GM12878 (cell line): ENCODE results near the gene C16orf95. TPM values are rescaled to one million over a fixed set of nuclear protein-coding genes. Genes with fewer than 3 reads are reported as not detected.

Source experiments
- ATAC-seq: fragments of 200-7000 bp; cut with Tn5 transposase; 3 replicates; pipeline ENCODE4 v1.9.1; 2020; ENCODE audit warnings: mild to moderate bottlenecking, moderate library complexity
- BruUV-seq: library from RNA; stranded (reverse); fragments of 400-500 nt; replicated peaks from 2 replicates; lab custom pipeline; 2021; lab: Mats Ljungman, UMichigan
- CTCF ChIA-PET: fragments of 300-600 bp; sonication (Branson Sonifier 250); formaldehyde crosslinking; extraction: SDS; loops from one replicate; lab custom pipeline; 2021; ENCODE audit warnings: inconsistent platforms; lab: Yijun Ruan, JAX
- POLR2A ChIA-PET: fragments of 350-600 bp; formaldehyde crosslinking; extraction: SDS; loops from one replicate; lab custom pipeline; 2021; ENCODE audit warnings: inconsistent platforms; lab: Charles Lee
- RAD21 ChIA-PET: fragments of 300-600 bp; sonication (Branson Sonifier 250); formaldehyde crosslinking; loops from one replicate; lab custom pipeline; 2023; ENCODE audit warnings: antibody characterized with exemption; ENCODE audit not compliant: unreplicated experiment; lab: Charles Lee
- SMC1A ChIA-PET: fragments of 300-600 bp; sonication (Branson Sonifier 250); formaldehyde crosslinking; loops from one replicate; lab custom pipeline; 2023; ENCODE audit not compliant: unreplicated experiment, uncharacterized antibody; lab: Charles Lee
- DNase-seq: peaks from one replicate; pipeline ENCODE4 v3.0.0-alpha.2; 2011; ENCODE audit warnings: low read depth, low spot score
- FAIRE-seq: peaks from 3 replicates; lab custom pipeline; 2011; peaks lifted over from hg19 to GRCh38; lab: Jason Lieb, UNC
- H2AFZ ChIP-seq: 2 replicates; pipeline ENCODE4 v1.6.0; 2011; ENCODE audit warnings: low read depth, low read length, control low read depth; ENCODE audit not compliant: control insufficient read depth
- H3K27ac ChIP-seq: 2 replicates; pipeline ENCODE4 v1.5.1; 2011; ENCODE audit warnings: control low read depth; ENCODE audit not compliant: control insufficient read depth, insufficient read depth
- H3K27me3 ChIP-seq, 2 experiments: replicated peaks in 1 of 2; 2 replicates each; pipeline versions ENCODE4 v1.6.0 to v1.6.1; 2011; ENCODE audit warnings: low read length in 1 of 2; ENCODE audit not compliant: control insufficient read depth in 2 of 2, insufficient read depth in 2 of 2
- H3K36me3 ChIP-seq, 2 experiments: 2 replicates each; pipeline ENCODE4 v1.5.1; 2011; ENCODE audit warnings: low read length in 1 of 2; ENCODE audit not compliant: control insufficient read depth in 2 of 2, insufficient read depth in 2 of 2
- H3K4me1 ChIP-seq: 2 replicates; pipeline ENCODE4 v1.6.1; 2011; ENCODE audit warnings: mild to moderate bottlenecking, low read length, moderate library complexity, mixed read lengths; ENCODE audit not compliant: control insufficient read depth, insufficient read depth
- H3K4me2 ChIP-seq: 2 replicates; pipeline ENCODE4 v1.6.0; 2011; ENCODE audit warnings: control low read depth; ENCODE audit not compliant: control insufficient read depth, insufficient read depth
- H3K4me3 ChIP-seq: fragments of 200-600 bp; sonication (generic); 2 replicates; pipeline ENCODE4 v1.5.1; 2016
- H3K79me2 ChIP-seq: 2 replicates; pipeline ENCODE4 v1.6.0; 2011; ENCODE audit warnings: low read length; ENCODE audit not compliant: control insufficient read depth, insufficient read depth
- H3K9ac ChIP-seq: 2 replicates; pipeline ENCODE4 v1.8.0; 2011; ENCODE audit warnings: low read length, control low read depth, mixed read lengths; ENCODE audit not compliant: control insufficient read depth, insufficient read depth
- H3K9me3 ChIP-seq: replicated peaks from 3 replicates; pipeline ENCODE4 v1.5.1; 2011; ENCODE audit warnings: mild to moderate bottlenecking, low read length; ENCODE audit not compliant: control insufficient read depth, insufficient read depth
- H4K20me1 ChIP-seq: 2 replicates; pipeline ENCODE4 v1.6.0; 2011; ENCODE audit not compliant: control insufficient read depth, insufficient read depth
- KAT2A ChIP-seq: conservative IDR thresholded peaks from 2 replicates; pipeline ENCODE4 v1.6.1; 2011; ENCODE audit warnings: low read depth, low read length; ENCODE audit not compliant: control insufficient read depth
- NFYB ChIP-seq: IDR thresholded peaks from 2 replicates; pipeline ENCODE4 v1.6.1; 2011; ENCODE audit warnings: low read depth, mild to moderate bottlenecking, low read length, improper control_type of control experiment, moderate library complexity; ENCODE audit not compliant: insufficient read depth
- POLR2AphosphoS2 ChIP-seq: IDR thresholded peaks from 2 replicates; pipeline ENCODE4 v1.6.1; 2011; ENCODE audit warnings: low read depth, mild to moderate bottlenecking, low read length, improper control_type of control experiment, moderate library complexity
- RAD51 ChIP-seq: fragments of 450-650 bp; IDR thresholded peaks from 2 replicates; pipeline ENCODE4 v1.6.1; 2016; ENCODE audit warnings: moderate library complexity, mild to moderate bottlenecking, inconsistent platforms
- SMAD1 ChIP-seq: fragments of 450-650 bp; IDR thresholded peaks from 2 replicates; pipeline ENCODE4 v1.6.1; 2018; ENCODE audit warnings: mild to moderate bottlenecking, low read depth; ENCODE audit not compliant: partially characterized antibody
- SP1 ChIP-seq: IDR thresholded peaks from one replicate; pipeline ENCODE4 v1.6.1; 2011; ENCODE audit warnings: low read depth, low read length
- SREBF1 ChIP-seq: IDR thresholded peaks from 2 replicates; pipeline ENCODE4 v1.6.1; 2012; ENCODE audit warnings: mild to moderate bottlenecking, low read length
- STAT3 ChIP-seq: IDR thresholded peaks from 2 replicates; pipeline ENCODE4 v1.6.1; 2011; ENCODE audit warnings: low read depth, low read length, improper control_type of control experiment
- YBX1 ChIP-seq: fragments of 450-650 bp; IDR thresholded peaks from 2 replicates; pipeline ENCODE4 v1.6.1; 2016; ENCODE audit warnings: antibody characterized with exemption
- ZNF217 ChIP-seq: fragments of 450-650 bp; IDR thresholded peaks from 2 replicates; pipeline ENCODE4 v1.6.1; 2017; ENCODE audit warnings: antibody characterized with exemption, mild to moderate bottlenecking
- WGBS: methylation state at CpG from one replicate; pipeline ENCODE4 v1.1.6; 2016; ENCODE audit warnings: low lambda C conversion rate; ENCODE audit not compliant: insufficient replicate concordance, insufficient coverage; ENCODE audit errors: missing lambda C conversion rate; 5-methylcytosine and 5-hydroxymethylcytosine counted together
- in situ Hi-C: fragments of 300-500 bp; cut with MboI; formaldehyde crosslinking; loops from 9 replicates; pipeline ENCODE4 v1.14.3; 2018; ENCODE audit warnings: mixed read lengths
- intact Hi-C: fragments of 100-400 bp; cut with micrococcal nuclease; formaldehyde crosslinking; loops from one replicate; pipeline ENCODE4 v1.14.2; 2022; ENCODE audit not compliant: unreplicated experiment
- polyA plus RNA-seq, 11 experiments: library from polyadenylated mRNA; depleted of rRNA in 4 of 11; unstranded in 6 of 11; stranded (reverse) in 5 of 11; fragments of >200 nt; fragmentation: Nextera tagmentation in 4 of 11; fragmentation: Illumina TruSeq in 1 of 11; extraction: Ambion mirVana in 4 of 11; extraction: Trizol in 1 of 11; gene quantifications; 1 replicate in 1 of 11; 2 replicates in 10 of 11; pipeline versions ENCODE4 v1.2.1 to v1.2.3, GENCODE V29; 2011 to 2016; ENCODE audit warnings: inconsistent platforms in 2 of 11, missing spikeins in 2 of 11, low read depth in 1 of 11
- total RNA-seq, 4 experiments: library from RNA; depleted of rRNA in 3 of 4; stranded (reverse); fragments of >200 nt in 3 of 4; fragmentation: Illumina TruSeq in 1 of 4; extraction: Trizol in 1 of 4; gene quantifications; 2 replicates each; pipeline versions ENCODE4 v1.2.1 to v1.2.3, GENCODE V29; 2013 to 2021
- TF ChIP-seq, protein P1 (sequence below): IDR thresholded peaks from 2 replicates; pipeline ENCODE4 v1.6.1; 2011; ENCODE audit warnings: borderline replicate concordance, low read depth, mild to moderate bottlenecking, moderate library complexity, mixed read lengths, low read length; ENCODE audit not compliant: insufficient read depth; ENCODE audit errors: extremely low read length
- TF ChIP-seq, protein P2 (sequence below): fragments of 450-650 bp; IDR thresholded peaks from 2 replicates; pipeline ENCODE4 v1.6.1; 2017; ENCODE audit warnings: mild to moderate bottlenecking
- TF ChIP-seq, protein P3 (sequence below): fragments of 450-650 bp; IDR thresholded peaks from 2 replicates; pipeline ENCODE4 v1.6.1; 2017; ENCODE audit warnings: mild to moderate bottlenecking, moderate library complexity
- TF ChIP-seq, protein P4 (sequence below): IDR thresholded peaks from 2 replicates; pipeline ENCODE4 v1.6.1; 2012; ENCODE audit warnings: low read depth, low read length, improper control_type of control experiment

Gene C16orf95
- total and polyA plus RNA-seq, 10 of the 15 experiments (the other 5 are each of a cell fraction or from before 2014, with no cell fraction given), result 0.90 to 22.7 (median 6.0) TPM

DNA sequence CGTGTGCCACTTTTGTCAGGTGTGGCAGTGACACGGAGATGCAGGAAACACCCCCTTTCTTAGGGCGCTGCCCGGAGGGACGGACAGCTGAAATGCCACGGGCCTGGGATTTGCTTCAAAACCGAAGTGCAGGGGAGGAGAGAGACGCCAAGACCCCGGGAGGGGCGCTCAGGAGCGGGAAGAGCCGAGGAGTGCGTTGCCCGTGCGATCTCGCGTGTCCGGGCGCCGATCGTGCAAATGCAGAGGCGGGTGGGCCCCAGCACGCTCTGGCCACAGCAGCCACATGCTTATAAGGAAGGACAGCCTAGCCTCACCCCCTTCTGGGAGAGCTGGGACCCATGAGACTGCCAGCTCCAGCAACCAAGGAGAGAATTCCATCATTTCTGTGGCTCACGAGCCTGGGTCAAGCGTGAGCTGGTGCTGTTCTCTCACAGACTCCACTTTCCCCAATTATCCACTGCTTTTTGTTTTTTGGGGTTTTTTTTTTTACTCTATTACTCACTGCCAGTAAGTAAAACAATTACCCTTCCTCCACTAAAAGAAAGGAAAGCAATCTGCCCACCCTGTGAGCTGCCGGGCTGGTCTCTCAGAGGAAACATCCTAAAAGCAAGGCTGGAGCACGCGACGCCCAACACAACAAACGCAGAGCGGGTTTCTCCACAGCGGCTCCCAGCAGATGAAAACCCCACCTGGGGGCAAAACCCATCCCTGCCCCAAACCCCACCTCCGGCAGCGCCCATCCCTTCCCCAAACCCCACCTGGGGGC, 27.2 kb upstream of the C16orf95 start:
- Histone ChIP-seq H3K36me3 (peaks cover 2 to 11% of the 10 kb centered on the region in 2 experiments; a peak in 3 of 4 replicates), H3K4me1 (no peaks in the 10 kb centered on the region), H2AFZ (no peak overlapping the region), H4K20me1 (no peaks in the 10 kb centered on the region), H3K27me3 (no peaks in the 10 kb centered on the region), H3K27ac (no peak overlapping the region), H3K79me2 (no peaks in the 10 kb centered on the region), H3K4me2 (no peak overlapping the region), H3K4me3 (no peak overlapping the region), H3K9me3 (no peaks in the 10 kb centered on the region), H3K9ac (no peak overlapping the region)
- ChIA-PET SMC1A (no interaction called here), RAD21 (no interaction called here), CTCF (interaction anchor here (0.6 kb wide), 1 partner anchor 18 kb away, joined by 3 read pairs; no protein-coding TSS in a partner anchor), POLR2A (no interaction called here)
- no TSS peak for BruUV-seq
- 97% methylated on average over 32 of the region's 34 CpGs for WGBS
- intact Hi-C loops, result no loop called here
- FAIRE-seq (no peak), DNase-seq (no peak), ATAC-seq (no peak)
- in situ Hi-C loops, result no loop called here
- TF ChIP-seq STAT3 (no peak), SP1 (no peak), POLR2AphosphoS2 (no peak), SREBF1 (no peak), KAT2A (no peak), SMAD1 (no peak), YBX1 (no peak), ZNF217 (no peak), RAD51 (no peak), NFYB (no peak)
- TF ChIP-seq, protein P1, sequence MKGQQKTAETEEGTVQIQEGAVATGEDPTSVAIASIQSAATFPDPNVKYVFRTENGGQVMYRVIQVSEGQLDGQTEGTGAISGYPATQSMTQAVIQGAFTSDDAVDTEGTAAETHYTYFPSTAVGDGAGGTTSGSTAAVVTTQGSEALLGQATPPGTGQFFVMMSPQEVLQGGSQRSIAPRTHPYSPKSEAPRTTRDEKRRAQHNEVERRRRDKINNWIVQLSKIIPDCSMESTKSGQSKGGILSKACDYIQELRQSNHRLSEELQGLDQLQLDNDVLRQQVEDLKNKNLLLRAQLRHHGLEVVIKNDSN, result no peak
- TF ChIP-seq, protein P2, sequence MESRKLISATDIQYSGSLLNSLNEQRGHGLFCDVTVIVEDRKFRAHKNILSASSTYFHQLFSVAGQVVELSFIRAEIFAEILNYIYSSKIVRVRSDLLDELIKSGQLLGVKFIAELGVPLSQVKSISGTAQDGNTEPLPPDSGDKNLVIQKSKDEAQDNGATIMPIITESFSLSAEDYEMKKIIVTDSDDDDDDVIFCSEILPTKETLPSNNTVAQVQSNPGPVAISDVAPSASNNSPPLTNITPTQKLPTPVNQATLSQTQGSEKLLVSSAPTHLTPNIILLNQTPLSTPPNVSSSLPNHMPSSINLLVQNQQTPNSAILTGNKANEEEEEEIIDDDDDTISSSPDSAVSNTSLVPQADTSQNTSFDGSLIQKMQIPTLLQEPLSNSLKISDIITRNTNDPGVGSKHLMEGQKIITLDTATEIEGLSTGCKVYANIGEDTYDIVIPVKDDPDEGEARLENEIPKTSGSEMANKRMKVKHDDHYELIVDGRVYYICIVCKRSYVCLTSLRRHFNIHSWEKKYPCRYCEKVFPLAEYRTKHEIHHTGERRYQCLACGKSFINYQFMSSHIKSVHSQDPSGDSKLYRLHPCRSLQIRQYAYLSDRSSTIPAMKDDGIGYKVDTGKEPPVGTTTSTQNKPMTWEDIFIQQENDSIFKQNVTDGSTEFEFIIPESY, result no peak
- TF ChIP-seq, protein P3, sequence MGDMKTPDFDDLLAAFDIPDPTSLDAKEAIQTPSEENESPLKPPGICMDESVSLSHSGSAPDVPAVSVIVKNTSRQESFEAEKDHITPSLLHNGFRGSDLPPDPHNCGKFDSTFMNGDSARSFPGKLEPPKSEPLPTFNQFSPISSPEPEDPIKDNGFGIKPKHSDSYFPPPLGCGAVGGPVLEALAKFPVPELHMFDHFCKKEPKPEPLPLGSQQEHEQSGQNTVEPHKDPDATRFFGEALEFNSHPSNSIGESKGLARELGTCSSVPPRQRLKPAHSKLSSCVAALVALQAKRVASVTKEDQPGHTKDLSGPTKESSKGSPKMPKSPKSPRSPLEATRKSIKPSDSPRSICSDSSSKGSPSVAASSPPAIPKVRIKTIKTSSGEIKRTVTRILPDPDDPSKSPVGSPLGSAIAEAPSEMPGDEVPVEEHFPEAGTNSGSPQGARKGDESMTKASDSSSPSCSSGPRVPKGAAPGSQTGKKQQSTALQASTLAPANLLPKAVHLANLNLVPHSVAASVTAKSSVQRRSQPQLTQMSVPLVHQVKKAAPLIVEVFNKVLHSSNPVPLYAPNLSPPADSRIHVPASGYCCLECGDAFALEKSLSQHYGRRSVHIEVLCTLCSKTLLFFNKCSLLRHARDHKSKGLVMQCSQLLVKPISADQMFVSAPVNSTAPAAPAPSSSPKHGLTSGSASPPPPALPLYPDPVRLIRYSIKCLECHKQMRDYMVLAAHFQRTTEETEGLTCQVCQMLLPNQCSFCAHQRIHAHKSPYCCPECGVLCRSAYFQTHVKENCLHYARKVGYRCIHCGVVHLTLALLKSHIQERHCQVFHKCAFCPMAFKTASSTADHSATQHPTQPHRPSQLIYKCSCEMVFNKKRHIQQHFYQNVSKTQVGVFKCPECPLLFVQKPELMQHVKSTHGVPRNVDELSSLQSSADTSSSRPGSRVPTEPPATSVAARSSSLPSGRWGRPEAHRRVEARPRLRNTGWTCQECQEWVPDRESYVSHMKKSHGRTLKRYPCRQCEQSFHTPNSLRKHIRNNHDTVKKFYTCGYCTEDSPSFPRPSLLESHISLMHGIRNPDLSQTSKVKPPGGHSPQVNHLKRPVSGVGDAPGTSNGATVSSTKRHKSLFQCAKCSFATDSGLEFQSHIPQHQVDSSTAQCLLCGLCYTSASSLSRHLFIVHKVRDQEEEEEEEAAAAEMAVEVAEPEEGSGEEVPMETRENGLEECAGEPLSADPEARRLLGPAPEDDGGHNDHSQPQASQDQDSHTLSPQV, result no peak
- TF ChIP-seq, protein P4, sequence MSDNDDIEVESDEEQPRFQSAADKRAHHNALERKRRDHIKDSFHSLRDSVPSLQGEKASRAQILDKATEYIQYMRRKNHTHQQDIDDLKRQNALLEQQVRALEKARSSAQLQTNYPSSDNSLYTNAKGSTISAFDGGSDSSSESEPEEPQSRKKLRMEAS, result no peak
